Loucy (cell line): ENCODE results near the gene CYP3A4.
"Not testable (repeated sequence)": the region's sequence is repeated elsewhere in the genome, so short reads cannot be mapped to it uniquely, and the experiment has no call there.

Experiments
- H2AFZ ChIP-seq: fragments of 200-600 bp; sonication (generic); 2 replicates; pipeline ENCODE4 v1.6.0; 2016; ENCODE audit warnings: antibody characterized with exemption, mild to moderate bottlenecking, low read length, moderate library complexity
- H3F3A ChIP-seq: fragments of 200-600 bp; 2 replicates; pipeline ENCODE4 v1.6.0; 2016; ENCODE audit warnings: antibody characterized with exemption, low read depth, mild to moderate bottlenecking
- H3K27me3 ChIP-seq: fragments of 200-600 bp; sonication (generic); 2 replicates; pipeline ENCODE4 v1.6.1; 2014; ENCODE audit warnings: low read length, mild to moderate bottlenecking; ENCODE audit not compliant: insufficient read depth, poor library complexity, severe bottlenecking
- H3K36me3 ChIP-seq: fragments of 200-600 bp; sonication (generic); 2 replicates; pipeline ENCODE4 v1.6.1; 2016; ENCODE audit warnings: low read length; ENCODE audit not compliant: insufficient read depth
- H3K4me1 ChIP-seq: fragments of 200-600 bp; sonication (generic); 2 replicates; pipeline ENCODE4 v1.5.1; 2014; ENCODE audit warnings: low read length, mild to moderate bottlenecking; ENCODE audit not compliant: insufficient read depth, poor library complexity, severe bottlenecking
- H3K4me2 ChIP-seq: fragments of 200-600 bp; sonication (generic); 2 replicates; pipeline ENCODE4 v1.6.0; 2014; ENCODE audit warnings: antibody characterized with exemption, low read length, low read depth, mild to moderate bottlenecking; ENCODE audit not compliant: poor library complexity, severe bottlenecking
- H3K4me3 ChIP-seq: fragments of 200-600 bp; sonication (generic); 2 replicates; pipeline ENCODE4 v1.5.1; 2014; ENCODE audit warnings: low read length, mild to moderate bottlenecking, mixed read lengths; ENCODE audit not compliant: poor library complexity, severe bottlenecking
- H3K79me2 ChIP-seq: fragments of 200-600 bp; sonication (generic); 2 replicates; pipeline ENCODE4 v1.6.1; 2014; ENCODE audit warnings: low read length; ENCODE audit not compliant: insufficient read depth
- H3K9ac ChIP-seq: fragments of 200-600 bp; sonication (generic); 2 replicates; pipeline ENCODE4 v1.6.0; 2014; ENCODE audit warnings: mild to moderate bottlenecking, low read depth, low read length, moderate library complexity; ENCODE audit not compliant: poor library complexity, severe bottlenecking
- H3K9me2 ChIP-seq: fragments of 200-600 bp; sonication (generic); replicated peaks from 2 replicates; pipeline ENCODE4 v1.6.1; 2016; ENCODE audit warnings: low read depth, low read length, mixed read lengths
- H3K9me3 ChIP-seq: fragments of 200-600 bp; sonication (generic); 2 replicates; pipeline ENCODE4 v1.6.1; 2014; ENCODE audit warnings: mild to moderate bottlenecking, antibody characterized with exemption, low read length, low read depth; ENCODE audit not compliant: insufficient read depth
- H4K20me1 ChIP-seq: fragments of 200-600 bp; sonication (generic); 2 replicates; pipeline ENCODE4 v1.6.0; 2014; ENCODE audit warnings: antibody characterized with exemption, low read length, mild to moderate bottlenecking; ENCODE audit not compliant: insufficient read depth, poor library complexity, severe bottlenecking
- EZH2phosphoT487 ChIP-seq: fragments of 200-600 bp; IDR thresholded peaks from 2 replicates; pipeline ENCODE4 v1.6.1; 2018; ENCODE audit warnings: antibody characterized with exemption, mild to moderate bottlenecking, moderate library complexity, borderline replicate concordance
- TF ChIP-seq, protein P1 (sequence below): fragments of 200-600 bp; sonication (generic); conservative IDR thresholded peaks from 2 replicates; pipeline ENCODE4 v1.5.1; 2014; ENCODE audit warnings: mild to moderate bottlenecking, antibody characterized with exemption, low read length

CYP3A4 gene

DNA sequence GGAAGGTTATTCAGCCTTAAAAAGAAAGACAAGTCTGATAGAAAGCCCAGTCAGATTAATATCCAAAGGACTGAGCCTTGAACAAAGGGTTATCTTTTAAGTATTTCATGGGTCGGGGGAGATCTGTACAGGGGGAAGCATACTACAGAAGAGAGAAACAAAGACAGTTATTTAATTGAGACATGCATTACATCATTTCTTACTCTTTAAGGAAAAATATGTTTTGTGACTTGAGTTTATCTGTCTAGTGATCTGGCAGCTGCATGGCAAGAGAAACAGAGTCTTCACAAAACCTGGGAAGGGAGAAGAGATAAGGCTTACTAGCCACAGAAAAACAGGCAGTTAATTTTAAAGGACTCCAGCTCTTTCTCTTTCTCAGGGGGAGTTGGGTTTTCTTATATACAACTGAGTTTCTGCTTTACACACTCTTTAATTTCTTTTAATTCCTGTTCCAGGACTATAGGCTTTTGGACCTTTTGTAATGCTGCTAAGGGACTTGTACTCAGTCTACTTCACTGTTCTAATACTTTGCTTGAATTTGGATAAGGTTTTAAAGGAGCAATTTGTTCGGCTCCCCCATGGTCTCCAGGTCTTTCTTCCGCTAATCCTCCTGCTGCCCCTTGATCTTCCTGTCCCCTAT lies 23.0 kb upstream of the CYP3A4 start:
- H3K4me3 ChIP-seq = no peak overlapping the region
- H3K4me2 ChIP-seq = no peak overlapping the region
- no peaks in the 10 kb centered on the region for H3K4me1 ChIP-seq
- no peaks in the 10 kb centered on the region for H3K27me3 ChIP-seq
- TF ChIP-seq, protein P1, sequence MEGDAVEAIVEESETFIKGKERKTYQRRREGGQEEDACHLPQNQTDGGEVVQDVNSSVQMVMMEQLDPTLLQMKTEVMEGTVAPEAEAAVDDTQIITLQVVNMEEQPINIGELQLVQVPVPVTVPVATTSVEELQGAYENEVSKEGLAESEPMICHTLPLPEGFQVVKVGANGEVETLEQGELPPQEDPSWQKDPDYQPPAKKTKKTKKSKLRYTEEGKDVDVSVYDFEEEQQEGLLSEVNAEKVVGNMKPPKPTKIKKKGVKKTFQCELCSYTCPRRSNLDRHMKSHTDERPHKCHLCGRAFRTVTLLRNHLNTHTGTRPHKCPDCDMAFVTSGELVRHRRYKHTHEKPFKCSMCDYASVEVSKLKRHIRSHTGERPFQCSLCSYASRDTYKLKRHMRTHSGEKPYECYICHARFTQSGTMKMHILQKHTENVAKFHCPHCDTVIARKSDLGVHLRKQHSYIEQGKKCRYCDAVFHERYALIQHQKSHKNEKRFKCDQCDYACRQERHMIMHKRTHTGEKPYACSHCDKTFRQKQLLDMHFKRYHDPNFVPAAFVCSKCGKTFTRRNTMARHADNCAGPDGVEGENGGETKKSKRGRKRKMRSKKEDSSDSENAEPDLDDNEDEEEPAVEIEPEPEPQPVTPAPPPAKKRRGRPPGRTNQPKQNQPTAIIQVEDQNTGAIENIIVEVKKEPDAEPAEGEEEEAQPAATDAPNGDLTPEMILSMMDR = no peak
- no peak for TF ChIP-seq EZH2phosphoT487
- no peaks in the 10 kb centered on the region for H3K79me2 ChIP-seq
- no peaks in the 10 kb centered on the region for H3K9me3 ChIP-seq
- no peaks in the 10 kb centered on the region for H4K20me1 ChIP-seq
- H3K9me2 ChIP-seq = no peaks in the 10 kb centered on the region
- H3K9ac ChIP-seq = no peak overlapping the region
- no peaks in the 10 kb centered on the region for H3K36me3 ChIP-seq
- H3F3A ChIP-seq = no peaks in the 10 kb centered on the region
- no peak overlapping the region for H2AFZ ChIP-seq

DNA sequence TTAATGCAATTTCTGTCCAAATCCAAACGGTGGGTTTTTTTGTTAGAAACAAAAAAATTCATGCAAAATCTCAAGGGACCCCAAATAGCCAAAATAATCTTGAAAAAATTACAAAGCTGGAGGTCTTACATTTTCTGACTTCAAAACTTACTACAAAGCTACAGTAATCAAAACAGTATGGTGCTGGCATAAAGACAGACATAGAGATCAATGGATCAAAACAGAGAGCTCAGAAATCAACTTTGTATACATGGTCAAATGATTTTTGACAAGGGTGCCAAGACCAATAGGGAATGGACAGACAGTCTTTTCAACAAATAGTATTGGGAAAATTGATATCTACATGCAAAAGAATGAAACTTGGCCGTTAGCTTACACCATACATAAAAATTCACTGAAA lies 21.7 kb upstream of the CYP3A4 start:
- no peaks in the 10 kb centered on the region for H3K9me3 ChIP-seq
- no peak overlapping the region for H3K4me2 ChIP-seq
- H3K4me3 ChIP-seq = no peak overlapping the region
- no peaks in the 10 kb centered on the region for H3K27me3 ChIP-seq
- H3K9ac ChIP-seq = no peak overlapping the region
- H3K79me2 ChIP-seq = no peaks in the 10 kb centered on the region
- H2AFZ ChIP-seq = no peak overlapping the region
- H3F3A ChIP-seq = no peaks in the 10 kb centered on the region
- TF ChIP-seq, protein P1 = no peak
- no peak for TF ChIP-seq EZH2phosphoT487
- no peaks in the 10 kb centered on the region for H3K36me3 ChIP-seq
- H4K20me1 ChIP-seq = no peaks in the 10 kb centered on the region
- no peaks in the 10 kb centered on the region for H3K4me1 ChIP-seq
- no peaks in the 10 kb centered on the region for H3K9me2 ChIP-seq

DNA sequence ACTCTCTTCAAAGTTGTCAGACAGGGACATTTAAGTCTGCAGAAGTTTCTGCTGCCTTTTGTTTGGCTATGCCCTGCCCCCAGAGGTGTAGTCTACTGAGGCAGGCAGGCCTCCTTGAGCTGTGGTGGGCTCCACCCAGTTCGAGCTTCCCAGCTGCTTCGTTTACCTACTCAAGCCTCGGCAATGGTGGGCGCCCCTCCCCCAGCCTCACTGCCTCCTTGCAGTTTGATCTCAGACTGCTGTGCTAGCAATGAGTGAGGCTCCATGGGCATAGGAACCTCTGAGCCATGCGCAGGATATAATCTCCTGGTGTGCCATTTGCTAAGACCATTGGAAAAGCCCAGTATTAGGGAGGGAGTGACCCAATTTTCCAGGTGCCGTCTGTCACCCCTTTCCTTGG lies 19.1 kb upstream of the CYP3A4 start:
- H3K4me1 ChIP-seq, H3K27me3 ChIP-seq, H3K4me3 ChIP-seq, H3K36me3 ChIP-seq, H4K20me1 ChIP-seq, H3F3A ChIP-seq, H3K79me2 ChIP-seq, H2AFZ ChIP-seq, H3K9ac ChIP-seq, H3K9me3 ChIP-seq, H3K9me2 ChIP-seq, H3K4me2 ChIP-seq: not testable (repeated sequence)

DNA sequence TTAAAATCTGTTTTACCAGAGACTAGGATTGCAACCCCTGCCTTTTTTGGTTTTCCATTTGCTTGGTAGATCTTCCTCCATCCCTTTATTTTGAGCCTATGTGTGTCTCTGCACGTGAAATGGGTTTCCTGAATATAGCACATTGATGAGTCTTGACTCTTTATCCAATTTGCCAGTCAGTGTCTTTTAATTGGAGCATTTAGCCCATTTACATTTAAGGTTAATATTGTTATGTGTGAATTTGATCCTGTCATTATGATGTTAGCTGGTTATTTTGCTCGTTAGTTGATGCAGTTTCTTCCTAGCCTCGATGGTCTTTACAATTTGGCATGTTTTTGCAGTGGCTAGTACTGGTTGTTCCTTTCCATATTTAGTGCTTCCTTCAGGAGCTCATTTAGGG lies 17.4 kb upstream of the CYP3A4 start:
- not testable (repeated sequence) for H2AFZ ChIP-seq, H3K9ac ChIP-seq, H3K4me2 ChIP-seq, H3K9me2 ChIP-seq, H4K20me1 ChIP-seq, H3K9me3 ChIP-seq, H3K4me1 ChIP-seq, H3K79me2 ChIP-seq, H3K36me3 ChIP-seq, H3K27me3 ChIP-seq, H3K4me3 ChIP-seq, H3F3A ChIP-seq
